ENCODE measurements around the gene CHRNB2.

Gene CHRNB2

GRCh38 chr1:154598871-154599635 is 31.5 kb downstream of the CHRNB2 start:
- H3K4me2 ChIP-seq (ENCODE audit: low read depth, low read length), result no peak overlapping the region
- no peaks in the 10 kb centered on the region for H3K9me2 ChIP-seq (replicated peaks; ENCODE audit: insufficient read depth, low read length)
- H2AFZ ChIP-seq (ENCODE audit: low read length), result no peak overlapping the region
- no peak overlapping the region for H3K4me3 ChIP-seq (ENCODE audit: low read length)
- no peaks in the 10 kb centered on the region for H3K27me3 ChIP-seq (replicated peaks; ENCODE audit: insufficient read depth, low read length)
- H3K36me3 ChIP-seq (replicated peaks; ENCODE audit: insufficient read depth, low read length), result peaks cover 45% of the 10 kb centered on the region
- TF ChIP-seq EZH2 (optimal IDR thresholded peaks at IDR 0.05; ENCODE audit: low read depth, low read length) (no peak), CTCF (IDR thresholded peaks at IDR 0.05; ENCODE audit: low read length) (no peak)
- no peak overlapping the region for H3K9ac ChIP-seq (ENCODE audit: low read length)
- no peak for DNase-seq
- peaks cover 91% of the 10 kb centered on the region for H3K79me2 ChIP-seq (ENCODE audit: low read length)
- no peaks in the 10 kb centered on the region for H3F3A ChIP-seq (ENCODE audit: insufficient read depth, low read length)
- peaks cover 31% of the 10 kb centered on the region for H4K20me1 ChIP-seq (ENCODE audit: insufficient read depth, low read length)
- H3K27ac ChIP-seq (ENCODE audit: low read length), result no peak overlapping the region
- H3K4me1 ChIP-seq (ENCODE audit: low read length), result no peaks in the 10 kb centered on the region
- no peaks in the 10 kb centered on the region for H3K9me3 ChIP-seq (replicated peaks; ENCODE audit: insufficient read depth, low read length)

GRCh38 chr1:154599658-154600057 is 32.1 kb downstream of the CHRNB2 start:
- peaks cover 37% of the 10 kb centered on the region for H4K20me1 ChIP-seq (ENCODE audit: insufficient read depth, low read length)
- H3K36me3 ChIP-seq (replicated peaks; ENCODE audit: insufficient read depth, low read length), result peaks cover 42% of the 10 kb centered on the region
- TF ChIP-seq CTCF (IDR thresholded peaks at IDR 0.05; ENCODE audit: low read length), result no peak
- TF ChIP-seq EZH2phosphoT487 (IDR thresholded peaks at IDR 0.05; ENCODE audit: low read length), result no peak
- TF ChIP-seq EZH2 (optimal IDR thresholded peaks at IDR 0.05; ENCODE audit: low read depth, low read length), result no peak
- no peak overlapping the region for H2AFZ ChIP-seq (ENCODE audit: low read length)
- H3K4me3 ChIP-seq (ENCODE audit: low read length), result no peak overlapping the region
- H3K27ac ChIP-seq (ENCODE audit: low read length), result no peak overlapping the region
- no peak overlapping the region for H3K4me2 ChIP-seq (ENCODE audit: low read depth, low read length)
- peaks cover 94% of the 10 kb centered on the region for H3K79me2 ChIP-seq (ENCODE audit: low read length)
- H3K4me1 ChIP-seq (ENCODE audit: low read length), result no peaks in the 10 kb centered on the region
- no peak overlapping the region for H3K9ac ChIP-seq (ENCODE audit: low read length)
- H3K9me2 ChIP-seq (replicated peaks; ENCODE audit: insufficient read depth, low read length), result no peaks in the 10 kb centered on the region
- no peak for DNase-seq
- no peaks in the 10 kb centered on the region for H3K27me3 ChIP-seq (replicated peaks; ENCODE audit: insufficient read depth, low read length)
- no peaks in the 10 kb centered on the region for H3K9me3 ChIP-seq (replicated peaks; ENCODE audit: insufficient read depth, low read length)
- no peaks in the 10 kb centered on the region for H3F3A ChIP-seq (ENCODE audit: insufficient read depth, low read length)

- Histone ChIP-seq H3K9ac (ENCODE audit: low read length) (no peak overlapping the region), H3K4me1 (ENCODE audit: low read length) (peaks cover 8% of the 10 kb centered on the region), H2AFZ (ENCODE audit: low read length) (no peak overlapping the region), H3K4me3 (ENCODE audit: low read length) (no peak overlapping the region), H3K27me3 (replicated peaks; ENCODE audit: insufficient read depth, low read length) (no peaks in the 10 kb centered on the region), H3K27ac (ENCODE audit: low read length) (no peak overlapping the region), H4K20me1 (ENCODE audit: insufficient read depth, low read length) (peaks cover 47% of the 10 kb centered on the region), H3F3A (ENCODE audit: insufficient read depth, low read length) (peaks cover 2% of the 10 kb centered on the region; the same call in 1 of the 2 replicates), H3K36me3 (replicated peaks; ENCODE audit: insufficient read depth, low read length) (peaks cover 15% of the 10 kb centered on the region), H3K9me2 (replicated peaks; ENCODE audit: insufficient read depth, low read length) (no peaks in the 10 kb centered on the region), H3K79me2 (ENCODE audit: low read length) (peaks cover 98% of the 10 kb centered on the region), H3K4me2 (ENCODE audit: low read depth, low read length) (no peak overlapping the region), H3K9me3 (replicated peaks; ENCODE audit: insufficient read depth, low read length) (no peaks in the 10 kb centered on the region)
- DNase-seq, result no peak
- no peak for TF ChIP-seq CTCF (IDR thresholded peaks at IDR 0.05; ENCODE audit: low read length)
- no peak for TF ChIP-seq EZH2phosphoT487 (IDR thresholded peaks at IDR 0.05; ENCODE audit: low read length)
- TF ChIP-seq EZH2 (optimal IDR thresholded peaks at IDR 0.05; ENCODE audit: low read depth, low read length), result no peak
Observed at GRCh38 chr1:154603317-154603716, 35.7 kb downstream of the CHRNB2 start.

Measured in MM.1S (cell line).